ENCODE data around the gene SNN. TPM values are rescaled to one million over a fixed set of nuclear protein-coding genes. Genes with fewer than 3 reads are reported as not detected.

SNN gene
- polyA plus RNA-seq, 1 experiment = 18.9 TPM

GRCh38 chr16:11651796-11652195 lies 16.5 kb upstream of the SNN start:
- H3K4me3 ChIP-seq (ENCODE audit: low read depth, low read length) = no peak overlapping the region
- ChIA-PET POLR2A (no interaction called here), CTCF (interaction anchor here (0.7 kb wide), 1 partner anchor 62 kb away, joined by 8 read pairs; no protein-coding TSS in a partner anchor)
- no peak for DNase-seq (ENCODE audit: low read depth, low spot score)
- H3K27ac ChIP-seq (ENCODE audit: low read depth, low read length) = no peak overlapping the region
- no peaks in the 10 kb centered on the region for H3K9me3 ChIP-seq (ENCODE audit: control insufficient read depth, insufficient read depth, low read length)
- H3K27me3 ChIP-seq (ENCODE audit: control insufficient read depth, insufficient read depth, low read length) = no peaks in the 10 kb centered on the region
- TF ChIP-seq CTCF (IDR thresholded peaks at IDR 0.05; ENCODE audit: low read depth, low read length) = no peak

- no peaks in the 10 kb centered on the region for H3K9me3 ChIP-seq (ENCODE audit: control insufficient read depth, insufficient read depth, low read length)
- no peak for DNase-seq (ENCODE audit: low read depth, low spot score)
- H3K4me3 ChIP-seq (ENCODE audit: low read depth, low read length) = no peak overlapping the region
- H3K27me3 ChIP-seq (ENCODE audit: control insufficient read depth, insufficient read depth, low read length) = no peaks in the 10 kb centered on the region
- ChIA-PET CTCF (interaction anchor here (1.1 kb wide), 1 partner anchor 13 kb away, joined by 3 read pairs; no protein-coding TSS in a partner anchor), POLR2A (no interaction called here)
- H3K27ac ChIP-seq (ENCODE audit: low read depth, low read length) = no peak overlapping the region
- TF ChIP-seq CTCF (IDR thresholded peaks at IDR 0.05; ENCODE audit: low read depth, low read length) = no peak
These were observed 12.6 kb upstream of the SNN start for GRCh38 chr16:11655655-11656054.

DNA sequence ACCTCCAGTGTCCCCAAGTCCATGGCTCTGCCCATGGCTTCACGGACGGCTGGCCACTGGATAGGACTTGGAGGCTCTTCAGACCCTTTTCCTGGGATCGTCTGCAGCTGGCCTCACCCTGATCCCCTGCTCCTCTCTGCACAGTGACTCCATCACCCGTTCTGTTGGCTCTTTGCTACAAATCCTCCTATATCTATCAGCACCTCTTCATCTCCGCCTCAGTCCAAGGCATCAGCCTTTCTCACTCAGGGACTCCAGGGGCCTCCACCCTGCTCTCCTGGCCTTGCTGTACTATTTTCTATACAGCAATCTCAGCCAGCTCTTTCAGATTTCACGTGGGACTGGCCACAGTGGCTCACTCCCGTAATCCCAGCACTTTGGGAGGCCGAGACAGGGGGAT lies 10.7 kb upstream of the SNN start:
- H3K9me3 ChIP-seq (ENCODE audit: control insufficient read depth, insufficient read depth, low read length) = no peaks in the 10 kb centered on the region
- CTCF ChIA-PET = no interaction called here

GRCh38 chr16:11658896-11659708 lies 9.2 kb upstream of the SNN start:
- Histone ChIP-seq H3K4me3 (ENCODE audit: low read depth, low read length) (no peak overlapping the region), H3K9me3 (ENCODE audit: control insufficient read depth, insufficient read depth, low read length) (no peaks in the 10 kb centered on the region), H3K27me3 (ENCODE audit: control insufficient read depth, insufficient read depth, low read length) (no peaks in the 10 kb centered on the region), H3K27ac (ENCODE audit: low read depth, low read length) (no peak overlapping the region)
- POLR2A ChIA-PET = interaction anchor here (0.6 kb wide), 1 partner anchor 15 kb away, joined by 5 read pairs; no protein-coding TSS in a partner anchor
- DNase-seq (ENCODE audit: low read depth, low spot score) = no peak
- CTCF ChIA-PET = interaction anchor here (1.2 to 2.0 kb wide), 2 partner anchors 127 to 263 kb away, joined by 3 to 5 read pairs; no protein-coding TSS in a partner anchor
- TF ChIP-seq CTCF (IDR thresholded peaks at IDR 0.05; ENCODE audit: low read depth, low read length) = no peak

More for the DNA sequence above, 10.7 kb upstream of the SNN start:
- no peak for DNase-seq (ENCODE audit: low read depth, low spot score)
- Histone ChIP-seq H3K27me3 (ENCODE audit: control insufficient read depth, insufficient read depth, low read length) (no peaks in the 10 kb centered on the region), H3K4me3 (ENCODE audit: low read depth, low read length) (no peak overlapping the region), H3K27ac (ENCODE audit: low read depth, low read length) (no peak overlapping the region)
- POLR2A ChIA-PET = no interaction called here
- TF ChIP-seq CTCF (IDR thresholded peaks at IDR 0.05; ENCODE audit: low read depth, low read length) = no peak

- DNase-seq (ENCODE audit: low read depth, low spot score) = no peak
- H3K4me3 ChIP-seq (ENCODE audit: low read depth, low read length) = no peak overlapping the region
- no peaks in the 10 kb centered on the region for H3K9me3 ChIP-seq (ENCODE audit: control insufficient read depth, insufficient read depth, low read length)
- ChIA-PET POLR2A (no interaction called here), CTCF (interaction anchor here (0.6 to 1.2 kb wide), 3 partner anchors 54 to 253 kb away, joined by 3 to 6 read pairs (median 4); no protein-coding TSS in a partner anchor)
- H3K27ac ChIP-seq (ENCODE audit: low read depth, low read length) = no peak overlapping the region
- no peak for TF ChIP-seq CTCF (IDR thresholded peaks at IDR 0.05; ENCODE audit: low read depth, low read length)
- H3K27me3 ChIP-seq (ENCODE audit: control insufficient read depth, insufficient read depth, low read length) = no peaks in the 10 kb centered on the region
These were observed 7.7 kb upstream of the SNN start for GRCh38 chr16:11660565-11660964.
